Prostate gland (tissue), 2 donors: ENCODE results near the gene SOX8. TPM values are rescaled to one million over a fixed set of nuclear protein-coding genes. Genes with fewer than 3 reads are reported as not detected.

Source experiments
- DNase-seq: peaks from one replicate; pipeline ENCODE4 v3.0.0-alpha.2; 2019; ENCODE audit warnings: low spot score
- H3K27ac ChIP-seq, 2 donors: fragments of 200-600 bp; sonication (generic); 2 replicates each; pipeline ENCODE4 v1.5.1; 2017 to 2019
- H3K27me3 ChIP-seq: fragments of 200-600 bp; sonication (generic); replicated peaks from 2 replicates; pipeline ENCODE4 v1.5.1; 2019; ENCODE audit not compliant: insufficient read depth
- H3K36me3 ChIP-seq, 2 donors: fragments of 200-600 bp; sonication (generic); 1 replicate in 1 of 2; 2 replicates in 1 of 2; pipeline versions ENCODE4 v1.5.1 to v1.8.1; 2017 to 2019
- H3K4me1 ChIP-seq: fragments of 200-600 bp; sonication (generic); replicated peaks from 2 replicates; pipeline ENCODE4 v1.5.1; 2019
- H3K4me3 ChIP-seq, 2 donors: fragments of 200-600 bp; sonication (generic); 2 replicates each; pipeline ENCODE4 v1.5.1; 2017 to 2019
- H3K9me3 ChIP-seq: fragments of 200-600 bp; sonication (generic); 2 replicates; pipeline ENCODE4 v1.5.1; 2017
- CTCF ChIP-seq, 4 experiments: fragments of 200-600 bp in 2 of 4; fragments of 450-650 bp in 2 of 4; sonication (generic) in 2 of 4; IDR thresholded peaks; 1 replicate in 3 of 4; 2 replicates in 1 of 4; pipeline ENCODE4 v1.5.1; 2016 to 2019; ENCODE audit warnings: antibody characterized with exemption in 4 of 4, mild to moderate bottlenecking in 2 of 4, moderate library complexity in 2 of 4
- POLR2A ChIP-seq: fragments of 450-650 bp; IDR thresholded peaks from one replicate; pipeline ENCODE4 v1.6.1; 2016; ENCODE audit warnings: antibody characterized with exemption, mild to moderate bottlenecking
- POLR2AphosphoS5 ChIP-seq: sonication (generic); formaldehyde crosslinking; IDR thresholded peaks from one replicate; pipeline ENCODE4 v1.6.1; 2017; ENCODE audit warnings: antibody characterized with exemption
- WGBS: methylation state at CpG from one replicate; pipeline ENCODE4 v1.1.5; 2018; 5-methylcytosine and 5-hydroxymethylcytosine counted together
- intact Hi-C: fragments of 100-400 bp; cut with DNase I; formaldehyde crosslinking; loops from one replicate; pipeline ENCODE4 v1.14.2; 2022
- total RNA-seq, 2 donors: library from RNA; depleted of rRNA; stranded (reverse); fragments of >200 nt; gene quantifications; one replicate each; pipeline ENCODE4 v1.1.0, GENCODE V29; 2016

Gene SOX8
- total RNA-seq, 2 donors from 2014 or later: 0.59 to 11.9 TPM

DNA sequence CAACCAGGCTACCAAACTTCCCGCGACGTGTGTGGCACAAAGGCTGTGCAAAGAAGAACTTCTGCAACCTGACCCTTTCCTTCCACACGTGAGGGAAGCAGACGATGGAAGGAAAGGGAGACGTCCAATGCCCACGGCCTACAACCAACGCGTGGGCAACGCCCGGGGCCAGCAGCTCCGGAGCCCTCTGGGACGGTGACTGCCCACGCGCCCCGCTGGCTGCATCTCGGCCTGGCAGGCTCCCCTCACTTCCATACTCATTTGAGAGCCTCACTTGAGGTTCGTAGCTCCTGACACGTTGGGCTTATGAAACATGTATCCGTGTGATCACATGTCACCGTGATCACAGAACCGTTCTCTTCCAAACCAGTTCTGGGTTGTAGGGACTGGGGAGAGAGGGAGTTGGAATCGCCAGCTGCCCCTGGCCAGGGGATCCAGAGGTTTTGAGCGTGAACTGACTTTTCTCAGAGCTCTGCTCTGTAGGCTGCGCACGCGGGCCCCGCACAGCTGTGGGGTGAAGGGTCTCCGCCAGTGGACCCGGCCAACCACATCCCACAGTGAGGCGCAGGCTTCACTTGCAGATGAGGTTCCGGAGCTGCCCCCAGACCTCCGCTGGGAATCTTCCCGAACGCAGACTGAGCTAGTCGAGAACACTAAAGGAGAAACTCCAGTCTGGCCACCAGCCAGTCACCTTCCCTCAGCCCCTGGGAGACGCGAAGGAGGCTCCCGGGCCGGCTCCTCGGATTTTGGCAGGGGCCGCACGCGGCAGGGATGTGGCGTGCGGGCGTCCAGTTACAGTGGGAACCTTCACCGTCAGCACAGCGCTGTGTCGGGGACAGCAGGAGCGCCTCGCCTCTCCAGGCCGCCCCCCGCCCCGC, 11.8 kb upstream of the SOX8 start:
- intact Hi-C loops: no loop called here
- H3K4me1 ChIP-seq: peaks cover 15% of the 10 kb centered on the region
- H3K9me3 ChIP-seq: no peaks in the 10 kb centered on the region
- no peaks in the 10 kb centered on the region for H3K27me3 ChIP-seq
- peak overlapping the region; percentile 68 to 82 for H3K4me3 ChIP-seq
- peak overlapping the region; percentile 72 to 77 for H3K27ac ChIP-seq
- no peaks in the 10 kb centered on the region for H3K36me3 ChIP-seq
- WGBS: 50% methylated on average over 46 of the region's 55 CpGs
- no peak for TF ChIP-seq POLR2A
- no peak for TF ChIP-seq CTCF (IDR thresholded peaks at IDR 0.05)
- no peak for TF ChIP-seq POLR2AphosphoS5
- DNase-seq: no peak

- Histone ChIP-seq H3K4me3 (peak overlapping the region; percentile 68 to 82), H3K9me3 (no peaks in the 10 kb centered on the region), H3K4me1 (peaks cover 14% of the 10 kb centered on the region), H3K27me3 (no peaks in the 10 kb centered on the region), H3K27ac (peak overlapping the region; percentile 72 to 77), H3K36me3 (no peaks in the 10 kb centered on the region)
- no peak for DNase-seq
- WGBS: under 1% methylated on average over 30 of the region's 42 CpGs
- TF ChIP-seq POLR2A (no peak), POLR2AphosphoS5 (no peak), CTCF (IDR thresholded peaks at IDR 0.05) (no peak)
- intact Hi-C loops: no loop called here
Measured at GRCh38 chr16:970386-970765, 11.2 kb upstream of the SOX8 start.

DNA sequence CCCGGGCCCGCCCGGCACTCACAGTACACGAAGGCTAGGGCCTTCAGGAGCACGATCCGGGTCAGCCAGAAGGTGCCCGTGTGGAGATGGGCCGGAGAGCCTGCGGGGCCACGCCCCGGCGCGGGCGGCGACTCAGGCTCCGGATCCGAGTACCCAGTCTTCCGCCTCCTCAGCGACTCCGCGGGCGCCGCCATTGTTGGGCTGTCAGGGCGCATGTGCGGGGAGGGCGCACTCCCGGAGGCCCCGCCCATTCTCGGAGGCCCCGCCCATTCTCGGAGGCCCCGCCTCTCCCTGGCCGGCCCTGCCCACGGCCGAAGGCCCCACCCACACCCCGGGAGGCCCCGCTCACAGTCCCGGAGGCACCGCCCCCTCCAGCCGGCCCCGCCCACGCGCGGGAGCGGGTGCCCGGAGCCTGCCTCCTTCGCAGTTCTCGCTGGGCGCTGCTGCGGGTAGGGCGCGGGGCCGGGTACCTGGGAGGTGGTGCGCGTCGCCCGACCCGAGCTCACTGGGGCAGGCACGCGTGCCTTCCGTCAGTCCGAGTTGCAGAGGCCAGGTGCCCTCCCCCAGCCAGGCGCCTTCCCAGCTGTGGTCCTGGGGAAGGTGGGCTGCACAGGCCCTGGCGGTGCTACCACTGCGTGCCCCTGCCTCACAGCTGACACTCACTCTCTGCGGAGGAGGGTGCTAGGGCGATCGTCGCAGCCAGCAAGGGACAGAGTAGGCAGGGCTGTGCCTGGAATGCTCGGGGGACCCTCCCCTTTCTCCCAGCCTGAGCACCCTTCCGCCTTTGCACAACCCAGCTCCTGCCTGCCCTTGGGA, 10.6 kb upstream of the SOX8 start, which contains the start of gene LMF1:
LMF1 (minus strand) TSS at position 219 of the 816 bp plus-strand sequence; CDS start at position 215, 4 bp downstream.
- Histone ChIP-seq H3K4me3 (peak within 1 kb of the TSS; percentile 68 to 82), H3K27me3 (no peaks in the 10 kb centered on the region), H3K9me3 (no peaks in the 10 kb centered on the region), H3K4me1 (peaks cover 13% of the 10 kb centered on the region), H3K36me3 (no peaks in the 10 kb centered on the region), H3K27ac (peak within 1 kb of the TSS; percentile 72 to 77)
- peak; percentile 93 for DNase-seq
- TF ChIP-seq CTCF (IDR thresholded peaks at IDR 0.05) (peak in 1 of 4 experiments; percentile 7), POLR2A (peak; percentile 74), POLR2AphosphoS5 (peak; percentile 89)
- intact Hi-C loops: no loop called here
- 14% methylated on average over 41 of the region's 71 CpGs for WGBS

- peaks cover 13% of the 10 kb centered on the region for H3K4me1 ChIP-seq
- 96% methylated on average over 5 of the region's 5 CpGs for WGBS
- no peaks in the 10 kb centered on the region for H3K9me3 ChIP-seq
- H3K4me3 ChIP-seq: no peak overlapping the region
- H3K27me3 ChIP-seq: no peaks in the 10 kb centered on the region
- no peaks in the 10 kb centered on the region for H3K36me3 ChIP-seq
- H3K27ac ChIP-seq: no peak overlapping the region
- intact Hi-C loops: no loop called here
- TF ChIP-seq CTCF (IDR thresholded peaks at IDR 0.05): no peak
- no peak for TF ChIP-seq POLR2A
- no peak for TF ChIP-seq POLR2AphosphoS5
- DNase-seq: no peak
Measured at GRCh38 chr16:971582-971905, 10.0 kb upstream of the SOX8 start.
